Measurements from ENCODE around the gene LYST. TPM values are rescaled to one million over a fixed set of nuclear protein-coding genes. Genes with fewer than 3 reads are reported as not detected.
"Not testable (repeated sequence)": the region's sequence is repeated elsewhere in the genome, so short reads cannot be mapped to it uniquely, and the experiment has no call there.

The LYST gene
- total and polyA plus RNA-seq, 2 of the 8 experiments (the other 6 are each of a cell fraction or from before 2014, with no cell fraction given): 0.29 to 0.58 TPM

- H3K36me3 ChIP-seq (ENCODE audit: control insufficient read depth in 2 of 4, insufficient read depth in 4 of 4, low read length in 3 of 4); H3K4ac ChIP-seq (replicated peaks; ENCODE audit: insufficient read length, low read depth, low read length); H2BK15ac ChIP-seq (ENCODE audit: low read length); H4K91ac ChIP-seq (replicated peaks; ENCODE audit: insufficient read length, low read length); H4K20me1 ChIP-seq (replicated peaks in 1 of 2; ENCODE audit: control insufficient read depth in 1 of 2, insufficient read depth in 2 of 2, low read length in 2 of 2); H3K56ac ChIP-seq (replicated peaks; ENCODE audit: insufficient read length, low read depth, low read length); H3K14ac ChIP-seq (ENCODE audit: insufficient read length); H3K79me1 ChIP-seq (ENCODE audit: low read depth, low read length); H2AK5ac ChIP-seq (ENCODE audit: low read depth, low read length); H3K9ac ChIP-seq (replicated peaks in 1 of 4; ENCODE audit: extremely low read depth in 1 of 4, low read depth in 3 of 4, low read length in 3 of 4); H2BK20ac ChIP-seq (ENCODE audit: low read length); FAIRE-seq; H3K4me1 ChIP-seq (replicated peaks in 1 of 4; ENCODE audit: control insufficient read depth in 3 of 4, insufficient read depth in 4 of 4, low read length in 3 of 4); H3K9me3 ChIP-seq (ENCODE audit: insufficient read depth in 2 of 2, low read depth in 1 of 2, low read length in 1 of 2); H3K27ac ChIP-seq (ENCODE audit: low read depth, low read length); H3K4me2 ChIP-seq (ENCODE audit: insufficient read depth in 1 of 2, low read depth in 2 of 2, low read length in 2 of 2); H4K8ac ChIP-seq (ENCODE audit: extremely low read depth, insufficient read depth, low read length); H3K23me2 ChIP-seq (ENCODE audit: low read depth, low read length); H3K18ac ChIP-seq (ENCODE audit: extremely low read depth, low read length); H3K23ac ChIP-seq (ENCODE audit: insufficient read length); H2AFZ ChIP-seq (ENCODE audit: low read length); H3K27me3 ChIP-seq (replicated peaks in 1 of 4; ENCODE audit: control insufficient read depth in 3 of 4, extremely low read depth in 1 of 4, insufficient read depth in 3 of 4, low read length in 3 of 4); H3K79me2 ChIP-seq (ENCODE audit: control insufficient read depth in 1 of 2, insufficient read depth in 2 of 2, low read length in 2 of 2); H2BK120ac ChIP-seq (replicated peaks; ENCODE audit: low read depth, low read length); POLR2A ChIA-PET (ENCODE audit: partially characterized antibody); H2BK5ac ChIP-seq (ENCODE audit: low read depth, low read length); H4K5ac ChIP-seq (ENCODE audit: insufficient read length, low read depth, low read length); H2BK12ac ChIP-seq (ENCODE audit: low read depth, low read length); H3K4me3 ChIP-seq (ENCODE audit: extremely low read depth in 1 of 4, insufficient read depth in 2 of 4, low read depth in 3 of 4, low read length in 4 of 4); DNase-seq (ENCODE audit: low read depth in 1 of 2, low spot score in 2 of 2): not testable (repeated sequence)
- 86% methylated on average over 7 of the region's 8 CpGs; no CpG with 5 or more reads in 1 of the 2 experiments for WGBS, 2 experiments (ENCODE audit: extremely low coverage in 1 of 2, insufficient coverage in 1 of 2, insufficient read length in 1 of 2, insufficient replicate concordance in 2 of 2, low coverage in 1 of 2, low lambda C conversion rate in 2 of 2, missing lambda C conversion rate in 1 of 2)
- CTCF ChIA-PET (ENCODE audit: partially characterized antibody): interaction anchor here (1.0 kb wide), 2 partner anchors 59 to 185 kb away, joined by 3 to 4 read pairs; no protein-coding TSS in a partner anchor
These were observed 80.3 kb downstream of the LYST start for GRCh38 chr1:235786227-235786898.

Measured in H1 (cell line).